ENCODE measurements around the gene DLG2. TPM values are rescaled to one million over a fixed set of nuclear protein-coding genes. Genes with fewer than 3 reads are reported as not detected.

The DLG2 gene
- total and polyA plus RNA-seq, 9 of the 15 experiments (the other 6 are each of a cell fraction or from before 2014, with no cell fraction given): 0.52 to 1.6 (median 0.95) TPM

- no peaks in the 10 kb centered on the region for H3K4me1 ChIP-seq (replicated peaks in 1 of 2; ENCODE audit: control insufficient read depth in 2 of 2, insufficient read depth in 2 of 2, low read length in 2 of 2)
- H3K79me2 ChIP-seq (ENCODE audit: control insufficient read depth, insufficient read depth, low read length): no peaks in the 10 kb centered on the region
- no peaks in the 10 kb centered on the region for H3K27me3 ChIP-seq (ENCODE audit: control insufficient read depth in 2 of 2, insufficient read depth in 2 of 2, low read length in 2 of 2)
- FAIRE-seq: no peak
- no peaks in the 10 kb centered on the region for H4K20me1 ChIP-seq (replicated peaks; ENCODE audit: control insufficient read depth, insufficient read depth, low read length)
- no peak for DNase-seq (ENCODE audit: extremely low read depth in 1 of 4, low spot score in 3 of 4)
- H3K4me3 ChIP-seq: no peak overlapping the region
- no peaks in the 10 kb centered on the region for H3K9me1 ChIP-seq (ENCODE audit: control insufficient read depth, insufficient read depth, low read length)
- no peak overlapping the region for H3K9ac ChIP-seq (ENCODE audit: insufficient read depth in 1 of 2, low read depth in 2 of 2, low read length in 2 of 2)
- TF ChIP-seq ZNF140 (CRISPR knock-in tag; IDR thresholded peaks at IDR 0.05): no peak
- no peak for TF ChIP-seq ZKSCAN8 (CRISPR knock-in tag; IDR thresholded peaks at IDR 0.05)
- TF ChIP-seq ZNF785 (CRISPR knock-in tag; IDR thresholded peaks at IDR 0.05): no peak
- TF ChIP-seq ZNF239 (CRISPR knock-in tag; IDR thresholded peaks at IDR 0.05): no peak
- TF ChIP-seq SRSF1 (IDR thresholded peaks at IDR 0.05; ENCODE audit: low read depth, low read length): no peak
- TF ChIP-seq PHF20 (IDR thresholded peaks at IDR 0.05; ENCODE audit: partially characterized antibody): no peak
- no peak for TF ChIP-seq CBFA2T3 (IDR thresholded peaks at IDR 0.05)
- no peak for TF ChIP-seq CREB1 (IDR thresholded peaks at IDR 0.05)
- TF ChIP-seq CREB1 (CRISPR knock-in tag; IDR thresholded peaks at IDR 0.05): no peak
- no peak for TF ChIP-seq ZNF431 (CRISPR knock-in tag; IDR thresholded peaks at IDR 0.05)
- TF ChIP-seq KAT2B (IDR thresholded peaks at IDR 0.05; ENCODE audit: low read depth, low read length): no peak
- no peak for TF ChIP-seq RBM22 (IDR thresholded peaks at IDR 0.05; ENCODE audit: low read depth, low read length, poor library complexity, severe bottlenecking)
- no peak for TF ChIP-seq HDAC3 (IDR thresholded peaks at IDR 0.05; ENCODE audit: borderline replicate concordance, partially characterized antibody)
- no peak for TF ChIP-seq GABPA (tag; conservative IDR thresholded peaks at IDR 0.05; ENCODE audit: low read depth)
- TF ChIP-seq RBM25 (IDR thresholded peaks at IDR 0.05; ENCODE audit: low read depth, low read length, severe bottlenecking): no peak
- TF ChIP-seq, protein P1, sequence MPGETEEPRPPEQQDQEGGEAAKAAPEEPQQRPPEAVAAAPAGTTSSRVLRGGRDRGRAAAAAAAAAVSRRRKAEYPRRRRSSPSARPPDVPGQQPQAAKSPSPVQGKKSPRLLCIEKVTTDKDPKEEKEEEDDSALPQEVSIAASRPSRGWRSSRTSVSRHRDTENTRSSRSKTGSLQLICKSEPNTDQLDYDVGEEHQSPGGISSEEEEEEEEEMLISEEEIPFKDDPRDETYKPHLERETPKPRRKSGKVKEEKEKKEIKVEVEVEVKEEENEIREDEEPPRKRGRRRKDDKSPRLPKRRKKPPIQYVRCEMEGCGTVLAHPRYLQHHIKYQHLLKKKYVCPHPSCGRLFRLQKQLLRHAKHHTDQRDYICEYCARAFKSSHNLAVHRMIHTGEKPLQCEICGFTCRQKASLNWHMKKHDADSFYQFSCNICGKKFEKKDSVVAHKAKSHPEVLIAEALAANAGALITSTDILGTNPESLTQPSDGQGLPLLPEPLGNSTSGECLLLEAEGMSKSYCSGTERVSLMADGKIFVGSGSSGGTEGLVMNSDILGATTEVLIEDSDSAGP (CRISPR knock-in tag; IDR thresholded peaks at IDR 0.05): no peak
- CTCF ChIA-PET (ENCODE audit: low intra/inter-chr PET ratio): no interaction called here
- H3K27ac ChIP-seq (ENCODE audit: extremely low read depth, low read depth, low read length): no peak overlapping the region
- H2AFZ ChIP-seq (ENCODE audit: low read depth, low read length): no peak overlapping the region
- ATAC-seq: no peak
- no TSS peak for BruUV-seq (replicated peaks)
- no peaks in the 10 kb centered on the region for H3K36me3 ChIP-seq (ENCODE audit: control insufficient read depth, insufficient read depth, low read length)
- 0% methylated on average over 1 of the region's 1 CpG for WGBS (ENCODE audit: insufficient coverage, low coverage, missing lambda C conversion rate)
- POLR2A ChIA-PET: no interaction called here
- in situ Hi-C loops (cut with MboI): no loop called here
- intact Hi-C loops (cut with micrococcal nuclease): no loop called here
- no peaks in the 10 kb centered on the region for H3K9me3 ChIP-seq (replicated peaks; ENCODE audit: control insufficient read depth, insufficient read depth, low read depth, low read length)
- H3K4me2 ChIP-seq (ENCODE audit: insufficient read depth, low read length): no peak overlapping the region
Observed at GRCh38 chr11:83662494-83662893, 1964.7 kb downstream of the DLG2 start.

All from K562 (cell line).